Spleen (tissue), 11 donors: ENCODE data around the gene REXO4. TPM values are rescaled to one million over a fixed set of nuclear protein-coding genes. Genes with fewer than 3 reads are reported as not detected.

Source experiments
- DNase-seq: peaks from one replicate; pipeline ENCODE4 v3.0.0-alpha.2; 2020
- H3K27ac ChIP-seq, 8 donors: fragments of 200-600 bp; sonication (generic) in 7 of 8; 1 replicate in 4 of 8; 2 replicates in 4 of 8; pipeline versions ENCODE4 v1.5.0 to v1.8.0; 2016 to 2021; ENCODE audit warnings: inconsistent platforms in 4 of 8, mild to moderate bottlenecking in 4 of 8, moderate library complexity in 1 of 8
- H3K27me3 ChIP-seq, 7 donors: fragments of 200-600 bp; sonication (generic) in 6 of 7; replicated peaks in 1 of 7; 1 replicate in 4 of 7; 2 replicates in 3 of 7; pipeline versions ENCODE4 v1.5.0 to v1.8.0; 2016 to 2021; ENCODE audit warnings: inconsistent platforms in 3 of 7, mild to moderate bottlenecking in 1 of 7
- H3K36me3 ChIP-seq, 6 donors: fragments of 200-600 bp; sonication (generic) in 5 of 6; 1 replicate in 4 of 6; 2 replicates in 2 of 6; pipeline versions ENCODE4 v1.5.0 to v1.8.0; 2016 to 2021; ENCODE audit warnings: inconsistent platforms in 2 of 6
- H3K4me1 ChIP-seq, 6 donors: fragments of 200-600 bp; sonication (generic) in 5 of 6; 1 replicate in 3 of 6; 2 replicates in 3 of 6; pipeline versions ENCODE4 v1.5.0 to v1.8.0; 2016 to 2021; ENCODE audit warnings: inconsistent platforms in 3 of 6
- H3K4me3 ChIP-seq, 8 donors: fragments of 200-600 bp; sonication (generic) in 7 of 8; 1 replicate in 4 of 8; 2 replicates in 4 of 8; pipeline versions ENCODE4 v1.5.0 to v1.8.0; 2016 to 2021; ENCODE audit warnings: inconsistent platforms in 4 of 8, mild to moderate bottlenecking in 4 of 8, moderate library complexity in 2 of 8
- H3K9me3 ChIP-seq, 8 donors: fragments of 200-600 bp; sonication (generic) in 7 of 8; 1 replicate in 4 of 8; 2 replicates in 4 of 8; pipeline versions ENCODE4 v1.5.0 to v1.8.0; 2016 to 2021; ENCODE audit warnings: inconsistent platforms in 4 of 8
- POLR2A ChIP-seq, 3 donors: fragments of 450-650 bp; IDR thresholded peaks; one replicate each; pipeline ENCODE4 v1.5.1; 2017; ENCODE audit warnings: antibody characterized with exemption in 3 of 3, mild to moderate bottlenecking in 1 of 3
- POLR2AphosphoS5 ChIP-seq, 3 donors: sonication (generic); formaldehyde crosslinking; IDR thresholded peaks; one replicate each; pipeline ENCODE4 v1.5.1; 2017; ENCODE audit warnings: antibody characterized with exemption in 3 of 3
- WGBS, 5 donors: extraction: QIAGEN DNeasy Blood & Tissue Kit in 3 of 5; methylation state at CpG; one replicate each; pipeline versions ENCODE4 v1.1.5 to v1.1.7; 2013 to 2018; 5-methylcytosine and 5-hydroxymethylcytosine counted together
- intact Hi-C: fragments of 100-400 bp; cut with DNase I; formaldehyde crosslinking; loops from one replicate; pipeline ENCODE4 v1.15.0; 2023; ENCODE audit warnings: low total_unique reads
- polyA plus RNA-seq, 3 donors: library from polyadenylated mRNA; stranded (reverse); fragments of 200-250 nt; gene quantifications; one replicate each; pipeline ENCODE4 v1.2.1, GENCODE V29; 2013
- total RNA-seq, 7 donors: library from RNA; depleted of rRNA in 3 of 7; stranded (reverse); fragments of >200 nt in 3 of 7; fragmentation: NEBNext Ultra II Directional in 4 of 7; extraction: Animal tissue kit (Norgen Biotek cat#: 25700) in 4 of 7; gene quantifications; one replicate each; pipeline versions ENCODE4 v1.1.0 to v1.2.1, GENCODE V29; 2016 to 2021
- TF ChIP-seq, protein P1 (sequence below), 11 experiments: fragments of 200-600 bp in 7 of 11; fragments of 450-650 bp in 4 of 11; sonication (generic) in 4 of 11; IDR thresholded peaks in 8 of 11; conservative IDR thresholded peaks in 3 of 11; 1 replicate in 7 of 11; 2 replicates in 4 of 11; pipeline versions ENCODE4 v1.4.0 to v1.8.0; 2016 to 2021; ENCODE audit warnings: antibody characterized with exemption in 11 of 11, inconsistent platforms in 4 of 11, mild to moderate bottlenecking in 1 of 11
- donor health status: healthy with polysubstance abuse.
- donor health status: DM: no; HTN: no; CAD: no; lungs with moderate emphysema.
- donor health status: DM: no; HTN: no; CAD: no.
- donor health status: Bipolar disorder and iron deficiency.
- donor health status: healthy.
- donor health status: DM: no; HTN: no; CAD: no.
- donor health status: DM: yes; HTN: yes; CAD: no.

REXO4 gene
- total and polyA plus RNA-seq, 10 donors, result 20.0 to 25.8 (median 22.6) TPM

- peaks cover 0 to 8% (median 0%) of the 10 kb centered on the region in 6 donors for H3K4me1 ChIP-seq
- no peak overlapping the region for H3K27ac ChIP-seq
- intact Hi-C loops, result no loop called here
- peaks cover 0 to 3% (median 0%) of the 10 kb centered on the region in 7 donors for H3K27me3 ChIP-seq
- H3K9me3 ChIP-seq, result no peaks in the 10 kb centered on the region
- no peaks in the 10 kb centered on the region for H3K36me3 ChIP-seq
- H3K4me3 ChIP-seq, result no peak overlapping the region
- 88 to 97% (median 93%) methylated on average over 17 of the region's 17 CpGs for WGBS, 5 donors
- TF ChIP-seq POLR2AphosphoS5 (IDR thresholded peaks at IDR 0.05) (no peak), POLR2A (IDR thresholded peaks at IDR 0.05) (no peak)
- TF ChIP-seq, protein P1, sequence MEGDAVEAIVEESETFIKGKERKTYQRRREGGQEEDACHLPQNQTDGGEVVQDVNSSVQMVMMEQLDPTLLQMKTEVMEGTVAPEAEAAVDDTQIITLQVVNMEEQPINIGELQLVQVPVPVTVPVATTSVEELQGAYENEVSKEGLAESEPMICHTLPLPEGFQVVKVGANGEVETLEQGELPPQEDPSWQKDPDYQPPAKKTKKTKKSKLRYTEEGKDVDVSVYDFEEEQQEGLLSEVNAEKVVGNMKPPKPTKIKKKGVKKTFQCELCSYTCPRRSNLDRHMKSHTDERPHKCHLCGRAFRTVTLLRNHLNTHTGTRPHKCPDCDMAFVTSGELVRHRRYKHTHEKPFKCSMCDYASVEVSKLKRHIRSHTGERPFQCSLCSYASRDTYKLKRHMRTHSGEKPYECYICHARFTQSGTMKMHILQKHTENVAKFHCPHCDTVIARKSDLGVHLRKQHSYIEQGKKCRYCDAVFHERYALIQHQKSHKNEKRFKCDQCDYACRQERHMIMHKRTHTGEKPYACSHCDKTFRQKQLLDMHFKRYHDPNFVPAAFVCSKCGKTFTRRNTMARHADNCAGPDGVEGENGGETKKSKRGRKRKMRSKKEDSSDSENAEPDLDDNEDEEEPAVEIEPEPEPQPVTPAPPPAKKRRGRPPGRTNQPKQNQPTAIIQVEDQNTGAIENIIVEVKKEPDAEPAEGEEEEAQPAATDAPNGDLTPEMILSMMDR (IDR thresholded peaks at IDR 0.05 in 8 of 11, conservative IDR thresholded peaks at IDR 0.05 in 3 of 11), result no peak
- no peak for DNase-seq
Measured at GRCh38 chr9:133384736-133385321, 33.0 kb downstream of the REXO4 start.

DNA sequence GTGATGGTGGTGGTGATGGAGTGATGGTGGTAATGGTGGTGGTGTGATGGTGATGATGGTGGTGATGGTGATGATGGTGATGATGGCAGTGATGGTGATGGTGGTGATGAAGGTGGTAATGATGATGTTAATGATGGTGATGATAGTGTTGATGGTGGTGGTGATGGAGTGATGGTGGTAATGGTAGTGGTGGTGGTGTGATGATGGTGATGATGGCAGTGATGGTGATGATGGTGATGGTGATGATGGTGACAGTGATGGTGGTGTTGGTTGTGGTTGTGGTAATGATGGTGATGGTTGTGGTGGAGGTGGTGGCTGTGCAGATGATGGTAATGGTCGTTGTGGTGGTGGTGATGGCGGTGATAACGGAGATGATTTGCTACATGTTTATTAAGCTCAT lies 34.4 kb downstream of the REXO4 start:
- no peaks in the 10 kb centered on the region for H3K36me3 ChIP-seq
- no peaks in the 10 kb centered on the region for H3K9me3 ChIP-seq
- DNase-seq, result no peak
- H3K27me3 ChIP-seq, result no peaks in the 10 kb centered on the region
- TF ChIP-seq POLR2AphosphoS5 (IDR thresholded peaks at IDR 0.05) (no peak), POLR2A (IDR thresholded peaks at IDR 0.05) (no peak)
- TF ChIP-seq, protein P1 (IDR thresholded peaks at IDR 0.05 in 8 of 11, conservative IDR thresholded peaks at IDR 0.05 in 3 of 11), result no peak
- WGBS, 5 donors, result 89 to 96% (median 93%) methylated on average over 3 of the region's 3 CpGs
- H3K4me1 ChIP-seq, result peaks cover 0 to 8% (median 0%) of the 10 kb centered on the region in 6 donors
- no peak overlapping the region for H3K27ac ChIP-seq
- no peak overlapping the region for H3K4me3 ChIP-seq
- intact Hi-C loops, result no loop called here

GRCh38 chr9:133382507-133383141 lies 35.2 kb downstream of the REXO4 start:
- 80 to 91% (median 86%) methylated on average over 4 of the region's 4 CpGs for WGBS, 5 donors
- no peak overlapping the region for H3K4me3 ChIP-seq
- H3K4me1 ChIP-seq, result peaks cover 0 to 8% (median 0%) of the 10 kb centered on the region in 6 donors
- intact Hi-C loops, result no loop called here
- H3K27me3 ChIP-seq, result no peaks in the 10 kb centered on the region
- TF ChIP-seq POLR2AphosphoS5 (IDR thresholded peaks at IDR 0.05) (no peak), POLR2A (IDR thresholded peaks at IDR 0.05) (no peak)
- TF ChIP-seq, protein P1 (IDR thresholded peaks at IDR 0.05 in 8 of 11, conservative IDR thresholded peaks at IDR 0.05 in 3 of 11), result no peak
- no peak overlapping the region for H3K27ac ChIP-seq
- H3K36me3 ChIP-seq, result no peaks in the 10 kb centered on the region
- no peaks in the 10 kb centered on the region for H3K9me3 ChIP-seq
- DNase-seq, result no peak

DNA sequence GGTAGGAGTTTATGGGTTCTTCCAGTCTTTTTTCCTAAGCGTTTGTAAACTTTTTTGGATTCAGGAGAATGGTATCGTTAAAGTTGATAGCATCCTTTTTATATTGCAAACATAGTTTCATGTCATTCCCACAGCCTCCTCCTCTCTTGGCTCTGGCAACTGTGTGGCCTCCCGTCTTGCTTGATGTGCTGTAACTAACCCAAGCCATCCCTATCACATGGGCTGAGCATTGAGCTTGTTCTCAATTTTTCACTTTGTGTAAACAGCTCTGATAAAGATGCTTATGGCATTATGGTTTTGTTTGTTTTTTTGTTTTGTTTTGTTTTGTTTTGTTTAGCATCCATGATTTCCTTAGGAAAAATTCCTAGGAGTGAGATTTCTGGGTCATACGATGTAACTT lies 37.1 kb downstream of the REXO4 start:
- Histone ChIP-seq H3K27ac (no peak overlapping the region), H3K4me1 (peaks cover 5 to 20% (median 8%) of the 10 kb centered on the region in 6 donors), H3K27me3 (no peaks in the 10 kb centered on the region), H3K9me3 (no peaks in the 10 kb centered on the region), H3K4me3 (no peak overlapping the region), H3K36me3 (no peaks in the 10 kb centered on the region)
- no peak for DNase-seq
- no peak for TF ChIP-seq POLR2AphosphoS5 (IDR thresholded peaks at IDR 0.05)
- no peak for TF ChIP-seq POLR2A (IDR thresholded peaks at IDR 0.05)
- TF ChIP-seq, protein P1 (IDR thresholded peaks at IDR 0.05 in 8 of 11, conservative IDR thresholded peaks at IDR 0.05 in 3 of 11), result no peak
- WGBS, 5 donors, result 89 to 97% (median 90%) methylated on average over 4 of the region's 4 CpGs
- intact Hi-C loops, result no loop called here
